Measurements from ENCODE around the gene SNX9.

DNA sequence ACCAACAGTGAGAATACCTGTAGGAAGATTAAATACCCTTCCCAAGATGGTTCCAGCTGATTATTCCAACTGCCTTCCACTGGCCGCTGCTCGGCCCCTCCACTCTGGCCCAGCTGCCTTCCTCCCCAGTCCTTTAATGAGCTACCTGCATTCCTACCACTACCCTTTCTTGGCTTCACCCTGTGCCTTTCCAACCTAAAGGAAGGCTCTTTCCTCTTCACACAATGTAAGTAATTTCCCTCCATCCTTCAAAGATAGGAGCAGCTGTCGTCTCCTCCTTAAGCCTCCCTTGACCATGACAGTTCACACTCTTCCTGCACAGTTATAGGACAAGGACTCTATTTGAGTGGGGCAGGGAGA, 16.2 kb upstream of the SNX9 start:
- no peak for TF ChIP-seq EP300 (conservative IDR thresholded peaks at IDR 0.05; ENCODE audit: poor library complexity, severe bottlenecking)
- TF ChIP-seq, protein P1, sequence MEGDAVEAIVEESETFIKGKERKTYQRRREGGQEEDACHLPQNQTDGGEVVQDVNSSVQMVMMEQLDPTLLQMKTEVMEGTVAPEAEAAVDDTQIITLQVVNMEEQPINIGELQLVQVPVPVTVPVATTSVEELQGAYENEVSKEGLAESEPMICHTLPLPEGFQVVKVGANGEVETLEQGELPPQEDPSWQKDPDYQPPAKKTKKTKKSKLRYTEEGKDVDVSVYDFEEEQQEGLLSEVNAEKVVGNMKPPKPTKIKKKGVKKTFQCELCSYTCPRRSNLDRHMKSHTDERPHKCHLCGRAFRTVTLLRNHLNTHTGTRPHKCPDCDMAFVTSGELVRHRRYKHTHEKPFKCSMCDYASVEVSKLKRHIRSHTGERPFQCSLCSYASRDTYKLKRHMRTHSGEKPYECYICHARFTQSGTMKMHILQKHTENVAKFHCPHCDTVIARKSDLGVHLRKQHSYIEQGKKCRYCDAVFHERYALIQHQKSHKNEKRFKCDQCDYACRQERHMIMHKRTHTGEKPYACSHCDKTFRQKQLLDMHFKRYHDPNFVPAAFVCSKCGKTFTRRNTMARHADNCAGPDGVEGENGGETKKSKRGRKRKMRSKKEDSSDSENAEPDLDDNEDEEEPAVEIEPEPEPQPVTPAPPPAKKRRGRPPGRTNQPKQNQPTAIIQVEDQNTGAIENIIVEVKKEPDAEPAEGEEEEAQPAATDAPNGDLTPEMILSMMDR (IDR thresholded peaks at IDR 0.05; ENCODE audit: poor library complexity, severe bottlenecking): no peak
- no peak for TF ChIP-seq EZH2 (IDR thresholded peaks at IDR 0.05; ENCODE audit: borderline replicate concordance, insufficient read depth, low read length, poor library complexity, severe bottlenecking)
- TF ChIP-seq POLR2AphosphoS5 (IDR thresholded peaks at IDR 0.05): no peak
- no peak for TF ChIP-seq MXI1 (conservative IDR thresholded peaks at IDR 0.05; ENCODE audit: poor library complexity, severe bottlenecking)

Data from neural cell (in vitro differentiated cells).